Liver (tissue), 9 donors: Measurements from ENCODE around the gene SCPEP1. TPM values are rescaled to one million over a fixed set of nuclear protein-coding genes. Genes with fewer than 3 reads are reported as not detected.
A peak's percentile ranks its signal among the peaks of the same experiment; 100 is the strongest.

Source experiments
- DNase-seq: peaks from one replicate; pipeline ENCODE4 v3.0.0-alpha.2; 2017; ENCODE audit warnings: low spot score
- H3K27ac ChIP-seq, 2 donors: one replicate each; pipeline ENCODE4 v1.7.0; 2013; ENCODE audit warnings: inconsistent platforms in 2 of 2, low read length in 2 of 2, control low read depth in 1 of 2, low read depth in 1 of 2, mild to moderate bottlenecking in 1 of 2
- H3K27me3 ChIP-seq, 4 donors: one replicate each; pipeline versions ENCODE4 v1.6.1 to v1.7.0; 2013; ENCODE audit warnings: low read length in 3 of 4, inconsistent platforms in 1 of 4, mild to moderate bottlenecking in 1 of 4, moderate library complexity in 1 of 4; ENCODE audit not compliant: control insufficient read depth in 4 of 4, insufficient read depth in 4 of 4
- H3K36me3 ChIP-seq, 4 donors: one replicate each; pipeline versions ENCODE4 v1.6.1 to v1.7.0; 2013; ENCODE audit warnings: low read length in 3 of 4, mild to moderate bottlenecking in 3 of 4, low read depth in 1 of 4, moderate library complexity in 1 of 4; ENCODE audit not compliant: control insufficient read depth in 4 of 4, insufficient read depth in 3 of 4
- H3K4me1 ChIP-seq, 4 donors: one replicate each; pipeline versions ENCODE4 v1.6.1 to v1.7.0; 2013; ENCODE audit warnings: low read length in 3 of 4, mild to moderate bottlenecking in 3 of 4, moderate library complexity in 1 of 4; ENCODE audit not compliant: control insufficient read depth in 4 of 4, insufficient read depth in 4 of 4
- H3K4me3 ChIP-seq, 3 donors: one replicate each; pipeline versions ENCODE4 v1.6.1 to v1.7.0; 2013; ENCODE audit warnings: low read length in 3 of 3, control low read depth in 1 of 3, low read depth in 1 of 3, mild to moderate bottlenecking in 1 of 3
- H3K9ac ChIP-seq, 2 donors: one replicate each; pipeline ENCODE4 v1.7.0; 2013; ENCODE audit warnings: low read length in 2 of 2, mild to moderate bottlenecking in 2 of 2, moderate library complexity in 2 of 2, control low read depth in 1 of 2, low read depth in 1 of 2
- H3K9me3 ChIP-seq, 4 donors: one replicate each; pipeline versions ENCODE4 v1.6.1 to v1.7.0; 2013; ENCODE audit warnings: low read length in 3 of 4; ENCODE audit not compliant: control insufficient read depth in 4 of 4
- ATF3 ChIP-seq: IDR thresholded peaks from 2 replicates; pipeline ENCODE4 v1.6.1; 2016; ENCODE audit warnings: antibody characterized with exemption
- CTCF ChIP-seq: fragments of 150-350 bp; IDR thresholded peaks from 2 replicates; pipeline ENCODE4 v1.5.1; 2017; ENCODE audit warnings: improper control_type of control experiment, low read depth, low read length; ENCODE audit not compliant: missing input control
- EGR1 ChIP-seq, 2 donors: IDR thresholded peaks; 2 replicates each; pipeline ENCODE4 v1.6.1; 2016 to 2018; ENCODE audit warnings: antibody characterized with exemption in 2 of 2, low read depth in 2 of 2
- FOXA1 ChIP-seq: IDR thresholded peaks from 2 replicates; pipeline ENCODE4 v1.6.1; 2016; ENCODE audit warnings: antibody characterized with exemption
- FOXA2 ChIP-seq: IDR thresholded peaks from 2 replicates; pipeline ENCODE4 v1.6.1; 2016; ENCODE audit warnings: antibody characterized with exemption
- GABPA ChIP-seq, 2 donors: IDR thresholded peaks in 1 of 2; conservative IDR thresholded peaks in 1 of 2; 2 replicates each; pipeline ENCODE4 v1.6.1; 2016; ENCODE audit warnings: antibody characterized with exemption in 2 of 2, mild to moderate bottlenecking in 1 of 2, moderate library complexity in 1 of 2
- HNF4A ChIP-seq, 2 donors: conservative IDR thresholded peaks; 2 replicates each; pipeline ENCODE4 v1.6.1; 2016; ENCODE audit warnings: antibody characterized with exemption in 2 of 2, mild to moderate bottlenecking in 2 of 2
- JUND ChIP-seq, 2 donors: IDR thresholded peaks; 2 replicates each; pipeline ENCODE4 v1.6.1; 2016; ENCODE audit warnings: antibody characterized with exemption in 2 of 2
- MAX ChIP-seq: IDR thresholded peaks from 2 replicates; pipeline ENCODE4 v1.6.1; 2016; ENCODE audit warnings: antibody characterized with exemption
- NR2F2 ChIP-seq: IDR thresholded peaks from 2 replicates; pipeline ENCODE4 v1.6.1; 2016; ENCODE audit warnings: antibody characterized with exemption
- RAD21 ChIP-seq, 2 donors: IDR thresholded peaks; 2 replicates each; pipeline ENCODE4 v1.6.1; 2016; ENCODE audit warnings: antibody characterized with exemption in 2 of 2, mild to moderate bottlenecking in 2 of 2
- REST ChIP-seq: IDR thresholded peaks from 2 replicates; pipeline ENCODE4 v1.6.1; 2016; ENCODE audit warnings: antibody characterized with exemption, mild to moderate bottlenecking
- TAF1 ChIP-seq: conservative IDR thresholded peaks from 2 replicates; pipeline ENCODE4 v1.6.1; 2016; ENCODE audit warnings: antibody characterized with exemption, mild to moderate bottlenecking
- YY1 ChIP-seq: IDR thresholded peaks from 2 replicates; pipeline ENCODE4 v1.6.1; 2016; ENCODE audit warnings: antibody characterized with exemption, mild to moderate bottlenecking
- ZBTB33 ChIP-seq: IDR thresholded peaks from 2 replicates; pipeline ENCODE4 v1.6.1; 2016; ENCODE audit warnings: antibody characterized with exemption
- WGBS: extraction: QIAGEN DNeasy Blood & Tissue Kit; methylation state at CpG from one replicate; pipeline ENCODE4 v1.1.7; 2013; 5-methylcytosine and 5-hydroxymethylcytosine counted together
- polyA plus RNA-seq, 2 donors: library from polyadenylated mRNA; stranded (reverse) in 1 of 2; unstranded in 1 of 2; fragments of 200-250 nt in 1 of 2; fragments of >200 nt in 1 of 2; fragmentation: Nextera tagmentation in 1 of 2; extraction: Ambion mirVana in 1 of 2; gene quantifications; one replicate each; pipeline versions ENCODE4 v1.2.1 to v1.2.3, GENCODE V29; 2013 to 2015
- total RNA-seq, 2 donors: library from RNA; depleted of rRNA; stranded (reverse); fragments of >200 nt; gene quantifications; one replicate each; pipeline ENCODE4 v1.2.3, GENCODE V29; 2014
- donor health status: healthy.
- donor health status: healthy.
- donor health status: healthy.
- donor health status: healthy.
- donor health status: healthy.

The SCPEP1 gene
- total and polyA plus RNA-seq, 4 donors, result 15.7 to 29.3 (median 28.2) TPM

- WGBS, result 87% methylated on average over 2 of the region's 2 CpGs
- Histone ChIP-seq H3K9ac (no peak overlapping the region), H3K27me3 (no peaks in the 10 kb centered on the region), H3K36me3 (peaks cover 0 to 4% (median 0%) of the 10 kb centered on the region in 4 donors), H3K4me1 (peaks cover 0 to 3% (median 0%) of the 10 kb centered on the region in 4 donors), H3K9me3 (peaks cover 0 to 6% (median 0%) of the 10 kb centered on the region in 4 donors), H3K27ac (no peak overlapping the region), H3K4me3 (no peak overlapping the region)
- TF ChIP-seq REST (no peak), TAF1 (no peak), EGR1 (IDR thresholded peaks at IDR 0.05; ENCODE audit: low read depth in 2 of 2) (no peak), RAD21 (IDR thresholded peaks at IDR 0.05) (no peak)
- DNase-seq, result no peak
Observed at GRCh38 chr17:57008958-57009357, 31.0 kb downstream of the SCPEP1 start.

- peaks cover 0 to 3% (median 0%) of the 10 kb centered on the region in 4 donors for H3K4me1 ChIP-seq
- peak; percentile 45 for DNase-seq
- no peak overlapping the region for H3K4me3 ChIP-seq
- H3K27ac ChIP-seq, result no peak overlapping the region
- no peaks in the 10 kb centered on the region for H3K27me3 ChIP-seq
- no peak overlapping the region for H3K9ac ChIP-seq
- TF ChIP-seq CTCF (peak; percentile 71), RAD21 (IDR thresholded peaks at IDR 0.05) (peak; percentile 74 to 85), FOXA1 (no peak), FOXA2 (no peak), GABPA (IDR thresholded peaks at IDR 0.05 in 1 of 2, conservative IDR thresholded peaks at IDR 0.05 in 1 of 2) (no peak), NR2F2 (no peak), JUND (IDR thresholded peaks at IDR 0.05) (no peak)
- 33% methylated on average over 7 of the region's 7 CpGs for WGBS
- H3K36me3 ChIP-seq, result peaks cover 0 to 4% (median 0%) of the 10 kb centered on the region in 4 donors
- H3K9me3 ChIP-seq, result peaks cover 0 to 6% (median 0%) of the 10 kb centered on the region in 4 donors
Observed at GRCh38 chr17:57009737-57010445, 32.0 kb downstream of the SCPEP1 start.

GRCh38 chr17:57010487-57010886, 32.6 kb downstream of the SCPEP1 start:
- H3K9me3 ChIP-seq, result peaks cover 0 to 6% (median 0%) of the 10 kb centered on the region in 4 donors
- H3K36me3 ChIP-seq, result peaks cover 0 to 4% (median 0%) of the 10 kb centered on the region in 4 donors
- no peak overlapping the region for H3K4me3 ChIP-seq
- no peak for DNase-seq
- peaks cover 0 to 3% (median 0%) of the 10 kb centered on the region in 4 donors for H3K4me1 ChIP-seq
- no peak overlapping the region for H3K27ac ChIP-seq
- no peak overlapping the region for H3K9ac ChIP-seq
- no peaks in the 10 kb centered on the region for H3K27me3 ChIP-seq
- WGBS, result 61% methylated on average over 3 of the region's 3 CpGs
- no peak for TF ChIP-seq JUND (IDR thresholded peaks at IDR 0.05)
- TF ChIP-seq ATF3, result no peak
- TF ChIP-seq NR2F2, result no peak
- TF ChIP-seq YY1, result no peak
- no peak for TF ChIP-seq REST
- no peak for TF ChIP-seq MAX
- no peak for TF ChIP-seq TAF1
- TF ChIP-seq ZBTB33, result no peak
- no peak for TF ChIP-seq HNF4A (conservative IDR thresholded peaks at IDR 0.05)
- no peak for TF ChIP-seq GABPA (IDR thresholded peaks at IDR 0.05 in 1 of 2, conservative IDR thresholded peaks at IDR 0.05 in 1 of 2)
- no peak for TF ChIP-seq FOXA1
